GM12891 (cell line): ENCODE results near the gene UBE2H.
"Not testable (repeated sequence)": the region's sequence is repeated elsewhere in the genome, so short reads cannot be mapped to it uniquely, and the experiment has no call there.

ENCODE experiments used
- DNase-seq: peaks from one replicate; pipeline ENCODE4 v3.0.0; 2011; ENCODE audit warnings: low spot score; ENCODE audit not compliant: insufficient read length
- FAIRE-seq: peaks from 2 replicates; lab custom pipeline; 2011; peaks lifted over from hg19 to GRCh38; lab: Jason Lieb, UNC
- PAX5 ChIP-seq: IDR thresholded peaks from 2 replicates; pipeline ENCODE4 v1.6.1; 2011; ENCODE audit warnings: low read length, moderate library complexity, mild to moderate bottlenecking; ENCODE audit not compliant: insufficient read depth, severe bottlenecking
- POLR2A ChIP-seq: IDR thresholded peaks from 2 replicates; pipeline ENCODE4 v1.6.1; 2011; ENCODE audit warnings: low read depth, low read length, control low read depth
- POLR2AphosphoS5 ChIP-seq: IDR thresholded peaks from 2 replicates; pipeline ENCODE4 v1.6.1; 2011; ENCODE audit warnings: low read depth, low read length, control low read depth
- POU2F2 ChIP-seq: IDR thresholded peaks from 2 replicates; pipeline ENCODE4 v1.6.1; 2011; ENCODE audit warnings: low read depth, mild to moderate bottlenecking, control low read depth, low read length, moderate library complexity
- SPI1 ChIP-seq: IDR thresholded peaks from 2 replicates; pipeline ENCODE4 v1.6.1; 2011; ENCODE audit warnings: low read depth, low read length, control low read depth
- TAF1 ChIP-seq: IDR thresholded peaks from 2 replicates; pipeline ENCODE4 v1.6.1; 2011; ENCODE audit warnings: low read depth, low read length, control low read depth

The UBE2H gene

DNA sequence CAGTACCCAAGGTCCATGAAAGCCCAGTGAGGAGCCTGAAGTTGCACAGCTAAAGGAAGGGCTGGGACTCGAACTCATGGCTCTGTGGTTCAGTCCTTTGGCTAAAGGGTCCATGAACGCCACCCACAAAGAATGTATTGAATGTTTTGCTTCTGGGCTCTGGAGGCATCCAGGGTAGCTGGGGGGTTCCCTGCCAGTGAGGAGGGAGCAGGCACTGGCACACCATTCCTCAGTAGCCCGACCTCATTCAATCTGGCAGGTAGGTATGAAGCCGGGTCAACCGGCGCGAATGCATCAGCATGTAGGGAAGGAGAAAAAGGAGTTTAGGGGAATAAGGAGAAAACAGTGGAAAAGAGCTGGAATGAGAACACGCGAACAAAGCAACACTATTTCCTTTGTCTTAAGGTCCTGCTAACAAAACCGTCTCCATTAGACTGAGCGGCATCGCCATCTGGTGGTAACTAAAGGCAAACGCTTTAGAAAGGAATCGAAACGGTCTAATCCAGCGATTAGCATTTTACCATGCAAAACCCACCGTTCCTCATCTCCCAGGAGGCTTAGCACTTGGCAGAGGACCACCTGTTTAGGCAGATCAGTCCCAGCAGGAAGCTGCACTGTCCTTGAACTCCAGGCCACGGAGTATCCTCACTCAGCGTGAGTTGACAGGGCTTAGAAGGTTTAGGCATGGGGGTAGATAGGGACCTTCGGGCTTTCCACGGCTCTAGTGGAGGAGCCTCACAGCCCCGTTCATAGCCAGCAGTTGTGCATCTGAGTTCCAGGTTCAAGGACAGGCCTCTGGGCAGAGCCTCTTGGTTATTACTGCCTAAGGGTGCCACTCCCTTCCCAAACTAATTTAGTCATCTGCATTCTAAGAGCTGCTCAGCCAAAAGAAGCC, 122.8 kb downstream of the UBE2H start:
- FAIRE-seq (peak; percentile 83), DNase-seq (no peak)
- TF ChIP-seq POLR2A (no peak), POLR2AphosphoS5 (no peak), SPI1 (no peak), TAF1 (no peak), PAX5 (no peak), POU2F2 (no peak)

- FAIRE-seq: no peak
- DNase-seq: no peak
- no peak for TF ChIP-seq SPI1
- TF ChIP-seq POLR2A: 0 out of 2 replicates have a peak, but pooled peaks have one; percentile 1
Measured at GRCh38 chr7:129828989-129829736, 123.6 kb downstream of the UBE2H start.

DNA sequence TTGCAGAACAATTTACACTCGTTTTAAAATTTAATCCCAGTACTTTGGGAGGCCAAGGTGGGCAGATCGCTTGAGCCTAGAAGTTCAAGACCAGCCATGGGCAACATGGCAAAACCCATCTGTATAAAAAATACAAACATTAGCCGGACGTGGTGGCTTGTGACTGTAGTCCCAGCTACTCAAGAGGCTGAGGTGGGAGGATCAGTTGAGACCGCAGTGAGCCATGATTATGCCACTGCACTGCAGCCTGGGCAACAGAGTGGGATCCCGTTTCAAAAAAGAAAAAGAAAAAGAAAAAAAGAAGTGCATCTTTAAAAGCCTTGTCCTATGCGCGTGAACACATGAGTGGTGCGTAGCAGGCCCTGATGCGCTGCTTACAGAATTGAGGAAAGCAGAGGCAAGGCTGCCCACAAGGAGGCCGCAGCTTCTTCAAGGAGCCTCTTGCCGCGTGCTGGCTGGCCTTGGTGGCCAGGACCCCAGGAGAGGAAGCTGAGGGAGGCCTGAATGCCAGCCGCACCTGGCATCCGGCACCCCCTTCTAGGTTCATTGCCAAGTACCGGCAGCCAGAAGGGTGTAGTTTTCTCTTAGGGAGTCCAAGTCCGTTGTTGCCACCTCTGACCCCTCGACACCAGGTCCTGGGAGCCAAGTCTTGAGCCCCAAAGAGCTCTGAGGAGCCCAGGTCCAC, 124.5 kb downstream of the UBE2H start:
- TF ChIP-seq TAF1 (no peak), PAX5 (no peak)
- DNase-seq (no peak), FAIRE-seq (no peak)

DNA sequence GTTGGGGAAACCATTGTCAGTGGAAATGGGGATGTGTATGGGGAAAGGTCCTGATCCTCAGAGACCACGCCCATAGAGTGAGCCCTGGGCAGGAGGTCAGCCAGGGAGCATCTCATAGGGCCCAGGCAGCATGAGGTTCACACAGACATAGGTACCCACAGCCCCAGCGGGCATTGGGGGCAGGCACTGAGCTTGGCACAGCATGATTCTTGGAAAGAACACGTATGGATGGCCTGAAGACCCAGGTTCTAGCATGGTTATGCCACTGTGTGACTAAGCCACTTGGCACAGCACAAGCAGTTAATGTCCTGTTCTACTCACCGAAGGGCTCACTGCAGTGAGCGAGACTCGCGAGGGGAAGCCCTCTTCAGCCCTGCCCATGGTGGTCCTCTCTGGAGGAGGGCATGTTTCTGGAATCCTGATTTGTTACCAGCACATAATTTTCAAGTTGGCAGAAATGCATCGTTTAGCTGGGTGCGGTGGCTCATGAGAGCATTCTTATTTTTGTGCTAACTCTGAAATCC, 125.2 kb downstream of the UBE2H start:
- FAIRE-seq: no peak
- DNase-seq: no peak
- no peak for TF ChIP-seq POLR2AphosphoS5
- no peak for TF ChIP-seq SPI1
- TF ChIP-seq POU2F2: no peak
- no peak for TF ChIP-seq POLR2A
- TF ChIP-seq PAX5: no peak
- no peak for TF ChIP-seq TAF1

GRCh38 chr7:129826895-129827294, 125.9 kb downstream of the UBE2H start:
- DNase-seq, FAIRE-seq: not testable (repeated sequence)

DNA sequence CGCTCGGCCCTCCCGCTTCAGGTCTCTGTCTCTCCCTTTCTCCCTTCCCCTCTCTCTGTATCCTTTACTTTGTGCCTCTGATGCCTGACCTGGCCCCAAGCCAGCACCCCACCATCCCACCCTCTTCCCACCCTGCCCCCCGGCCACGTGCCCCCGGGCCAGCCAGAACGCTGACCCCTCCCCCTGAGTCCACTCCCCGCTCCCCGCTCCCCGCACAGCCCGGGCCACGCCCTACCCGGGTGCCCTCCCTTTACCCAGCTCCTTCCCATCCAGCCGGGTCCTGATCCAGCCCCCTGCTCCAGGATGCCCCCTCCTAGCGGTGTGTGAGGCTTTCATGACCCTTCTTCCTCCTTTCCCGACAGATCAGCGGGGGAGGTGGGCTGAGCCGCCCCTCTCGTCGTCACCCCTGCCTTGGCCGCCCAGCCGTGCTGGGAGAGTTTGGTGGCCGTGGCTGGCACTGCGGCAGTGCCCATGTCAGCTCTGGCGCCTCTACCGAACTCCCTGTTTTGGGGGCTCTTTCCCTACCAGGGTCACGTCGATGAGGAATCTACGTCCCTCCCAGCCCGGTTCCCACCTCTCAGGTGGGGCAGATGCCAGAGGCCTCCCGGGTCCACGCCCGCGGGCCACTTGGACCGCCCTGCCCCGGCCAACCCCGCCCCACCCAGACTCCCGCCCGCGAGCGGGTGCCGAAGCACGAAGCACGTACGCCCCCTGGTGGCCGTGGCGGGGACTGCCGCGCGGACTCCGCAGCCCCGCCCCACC, 127.4 kb downstream of the UBE2H start:
- DNase-seq (peak; percentile 81), FAIRE-seq (peak; percentile 70)
- TF ChIP-seq POU2F2: no peak
- 0 out of 2 replicates have a peak, but pooled peaks have one; percentile 14 for TF ChIP-seq POLR2AphosphoS5
- TF ChIP-seq POLR2A: no peak
- no peak for TF ChIP-seq PAX5
- no peak for TF ChIP-seq TAF1
- no peak for TF ChIP-seq SPI1

- peak; percentile 37 for DNase-seq
- FAIRE-seq: no peak
- TF ChIP-seq PAX5 (no peak), SPI1 (no peak), POLR2AphosphoS5 (no peak), TAF1 (no peak)
Measured at GRCh38 chr7:129824291-129825208, 128.2 kb downstream of the UBE2H start.

GRCh38 chr7:129823143-129823542, 129.6 kb downstream of the UBE2H start:
- not testable (repeated sequence) for FAIRE-seq, DNase-seq

DNA sequence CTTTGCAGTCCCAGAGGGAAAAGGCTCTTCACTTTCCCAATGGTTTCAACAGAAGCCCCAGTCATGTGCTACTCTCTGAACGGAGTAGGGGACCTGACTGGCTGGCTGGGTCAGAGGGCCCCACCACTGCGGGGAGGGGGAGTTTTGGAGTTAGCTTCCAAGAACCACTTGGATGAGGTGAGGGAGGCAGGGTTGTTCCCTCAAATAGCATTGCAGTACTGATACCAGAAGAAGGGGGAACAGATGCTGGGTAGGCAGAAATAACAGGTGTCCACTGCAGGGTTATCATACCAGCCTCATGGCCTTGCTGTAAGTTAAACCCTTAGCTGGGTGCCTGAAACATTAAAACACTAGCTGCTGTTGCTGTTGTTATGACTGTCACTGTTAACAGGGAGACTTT, 131.3 kb downstream of the UBE2H start:
- DNase-seq (no peak), FAIRE-seq (no peak)
- no peak for TF ChIP-seq POLR2AphosphoS5
- no peak for TF ChIP-seq POU2F2
- no peak for TF ChIP-seq TAF1
- TF ChIP-seq SPI1: no peak
